ENCODE results near the gene GFOD1.

GFOD1 gene

DNA sequence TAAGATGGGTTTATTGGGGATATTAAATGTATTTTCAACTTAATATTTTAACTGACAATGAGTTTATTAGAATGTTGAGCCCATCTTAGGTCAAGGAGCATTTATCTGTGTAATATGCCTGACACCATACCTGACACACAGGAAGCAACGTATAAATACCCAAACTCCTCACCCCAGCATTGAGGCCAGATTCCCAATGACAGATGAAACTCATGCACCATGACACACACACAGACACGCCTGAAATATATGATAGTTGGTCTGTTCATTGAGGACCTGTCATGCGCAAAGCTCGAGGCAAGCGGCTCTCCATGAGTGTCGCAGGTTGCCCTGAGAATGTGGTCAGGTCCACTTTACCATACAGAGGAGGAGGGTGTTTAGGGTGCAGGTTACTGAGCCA is 64.1 kb downstream of the GFOD1 start:
- no peak for DNase-seq (ENCODE audit: low spot score)

DNA sequence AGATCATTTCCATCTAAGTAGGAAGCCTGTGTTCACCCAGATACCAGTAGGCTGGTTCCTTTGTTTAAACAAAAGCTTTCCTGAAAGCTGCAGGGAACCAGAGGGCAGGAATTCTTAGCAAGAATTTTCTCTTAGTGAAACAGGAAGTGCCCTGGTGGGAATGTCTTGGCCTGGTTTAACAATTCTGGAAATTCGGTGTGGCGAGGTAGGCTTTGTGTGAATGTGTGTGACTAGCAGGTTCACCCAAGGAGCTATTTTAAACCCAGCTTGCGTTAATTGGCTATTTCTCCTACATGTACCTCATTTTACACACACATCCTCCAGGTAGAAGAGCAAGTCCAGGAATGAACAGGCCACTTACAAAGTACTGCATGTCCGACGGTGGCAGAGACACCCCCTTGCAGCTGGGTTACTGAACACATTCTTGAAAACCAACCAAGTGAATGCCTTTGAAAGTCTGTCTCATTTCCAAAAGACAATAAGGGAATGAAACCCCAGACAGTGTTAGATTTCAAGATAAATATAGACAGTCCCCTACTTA is 64.6 kb downstream of the GFOD1 start:
- DNase-seq (ENCODE audit: low spot score), result no peak

DNA sequence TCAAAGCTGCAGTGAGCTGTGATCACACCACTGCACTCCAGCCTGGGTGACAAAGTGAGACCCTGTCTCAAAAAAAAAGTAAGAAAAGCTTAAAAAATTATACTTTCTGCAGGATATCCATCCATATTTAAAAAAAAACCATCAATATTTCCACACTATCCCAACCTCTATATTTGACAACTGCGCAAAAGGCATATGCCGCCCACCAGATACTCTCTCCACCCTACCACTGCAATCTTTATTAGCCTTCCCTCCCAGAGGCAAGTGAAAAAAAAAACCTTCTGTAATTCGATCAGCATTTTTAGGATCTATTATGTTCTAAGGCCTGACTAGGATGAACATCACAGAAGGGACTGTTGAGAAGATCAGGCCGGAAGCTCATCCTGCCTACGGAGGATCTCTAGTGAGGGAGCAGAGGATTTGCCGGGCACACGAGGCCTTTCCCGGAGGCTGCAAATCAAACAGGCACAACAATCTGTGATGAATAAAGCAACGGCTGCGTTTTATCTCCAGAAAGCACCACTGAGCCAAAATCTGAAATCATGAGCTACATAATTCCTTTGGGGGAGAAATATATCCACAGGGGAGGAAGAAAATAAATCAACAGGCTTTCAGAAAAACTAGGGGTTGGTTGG is 65.9 kb downstream of the GFOD1 start:
- peak; percentile 68 for DNase-seq (ENCODE audit: low spot score)

DNA sequence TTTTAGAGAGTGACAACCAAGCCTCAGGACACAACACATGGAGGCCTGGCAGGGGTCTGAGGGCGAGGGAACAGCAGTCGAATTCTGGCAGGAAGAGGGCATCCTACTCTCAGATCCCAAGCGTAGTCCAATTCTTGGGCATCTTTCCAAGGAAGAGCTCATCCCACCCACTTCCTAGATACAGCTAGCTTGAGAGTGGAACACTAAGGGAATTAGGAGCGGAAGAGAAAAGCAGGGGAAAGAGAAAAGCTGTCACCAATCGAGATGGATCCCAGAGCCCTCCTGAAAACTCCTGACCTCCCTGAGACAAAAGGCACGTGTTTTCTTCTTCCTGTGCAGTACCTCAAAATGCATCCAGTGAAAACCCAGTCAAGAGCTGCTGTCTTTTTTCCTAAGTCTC is 67.1 kb downstream of the GFOD1 start:
- peak; percentile 88 for DNase-seq (ENCODE audit: low spot score)

DNA sequence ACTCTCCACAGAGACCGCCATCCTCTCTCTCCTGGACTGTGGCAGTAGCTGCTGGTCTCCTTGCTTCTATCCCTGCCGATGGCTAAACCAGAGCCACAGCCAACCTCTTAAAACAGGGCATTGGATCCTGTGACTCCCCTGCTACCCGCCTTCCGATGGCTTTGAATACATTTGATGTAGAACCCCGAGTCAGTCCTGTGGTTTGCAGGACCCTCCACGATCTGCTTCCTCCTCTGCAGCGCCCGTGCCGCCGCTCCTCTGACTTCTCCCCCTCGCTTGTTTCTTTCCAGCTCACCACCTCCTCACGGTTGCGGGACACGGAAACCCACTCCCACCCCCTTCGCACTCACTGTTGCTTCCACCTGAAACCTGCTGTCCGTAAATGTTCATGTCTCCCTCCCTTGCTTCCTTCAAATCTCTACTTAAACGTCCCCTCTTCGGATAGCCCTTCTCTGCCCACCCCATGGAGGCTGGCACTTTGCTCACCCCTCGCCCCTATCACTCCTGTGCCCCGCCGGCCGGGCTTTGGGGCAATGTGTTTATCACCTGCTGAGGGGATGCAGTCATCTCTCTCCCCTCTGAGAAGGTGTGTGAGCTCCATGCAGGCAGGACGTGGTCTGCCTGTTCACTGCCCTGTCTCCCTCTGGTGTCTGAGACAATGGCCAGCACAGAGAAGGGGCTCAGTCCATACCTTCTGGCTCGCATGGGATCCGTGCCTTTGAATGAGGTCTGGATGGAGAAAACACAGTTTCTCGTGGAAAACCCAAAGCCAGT is 67.8 kb downstream of the GFOD1 start:
- no peak for DNase-seq (ENCODE audit: low spot score)

DNA sequence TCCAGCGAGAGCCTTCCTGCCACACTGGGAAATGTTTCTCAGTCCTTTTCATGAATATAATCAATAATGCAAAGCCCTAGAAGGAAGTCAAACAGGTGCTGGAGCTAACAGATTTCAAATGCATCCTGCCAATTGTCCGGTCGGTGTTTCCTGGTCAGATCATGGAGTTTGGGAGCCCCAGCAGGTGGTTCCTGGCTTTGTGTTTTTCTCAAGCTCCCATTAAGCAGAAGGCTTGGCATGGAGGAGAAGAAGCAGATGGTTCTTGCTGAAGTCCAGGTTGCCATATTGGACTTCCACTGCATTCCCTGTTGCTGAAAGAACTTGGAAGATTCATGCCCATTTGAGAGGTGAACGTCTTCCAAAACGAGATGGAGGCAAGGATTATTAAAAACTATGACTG is 68.6 kb downstream of the GFOD1 start:
- peak; percentile 84 for DNase-seq (ENCODE audit: low spot score)

DNA sequence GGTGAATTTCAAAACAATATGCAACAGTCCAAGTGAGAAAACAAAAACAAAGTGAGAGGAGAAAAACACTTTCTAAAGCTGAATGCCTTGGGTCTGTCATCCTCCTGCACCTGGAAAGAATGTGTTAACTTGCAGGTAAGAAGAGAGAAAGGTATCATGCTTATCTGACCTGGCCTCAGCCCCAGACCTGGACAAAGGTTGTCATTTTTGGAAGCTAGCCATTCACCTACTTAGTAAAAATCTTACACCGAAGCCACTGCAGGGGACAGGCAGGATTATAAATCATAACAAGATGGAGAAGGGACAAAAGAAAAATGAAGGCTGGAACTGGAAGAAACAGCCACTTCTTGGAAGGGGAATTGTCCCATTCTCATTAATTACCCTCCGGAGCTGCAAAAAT is 69.4 kb downstream of the GFOD1 start:
- no peak for DNase-seq (ENCODE audit: low spot score)

DNA sequence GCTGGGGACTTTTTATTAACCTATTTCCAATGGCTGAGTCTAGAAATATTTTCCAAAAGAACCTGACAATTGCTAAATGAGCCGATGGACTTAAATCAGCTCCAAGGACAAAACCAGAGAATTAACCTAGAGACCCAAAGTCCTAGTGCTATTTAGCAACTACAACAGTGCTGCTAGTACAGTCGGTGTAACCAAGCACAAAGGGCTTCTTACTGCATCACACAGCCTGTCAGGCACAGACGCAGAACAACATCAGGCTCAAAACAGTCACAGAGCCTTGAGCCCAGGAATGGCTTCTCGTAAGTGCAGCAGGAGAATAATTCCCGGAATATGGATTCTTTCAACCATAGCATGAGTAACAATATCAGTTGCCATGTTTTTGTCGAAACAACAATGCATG is 70.0 kb downstream of the GFOD1 start:
- DNase-seq (ENCODE audit: low spot score), result no peak

DNA sequence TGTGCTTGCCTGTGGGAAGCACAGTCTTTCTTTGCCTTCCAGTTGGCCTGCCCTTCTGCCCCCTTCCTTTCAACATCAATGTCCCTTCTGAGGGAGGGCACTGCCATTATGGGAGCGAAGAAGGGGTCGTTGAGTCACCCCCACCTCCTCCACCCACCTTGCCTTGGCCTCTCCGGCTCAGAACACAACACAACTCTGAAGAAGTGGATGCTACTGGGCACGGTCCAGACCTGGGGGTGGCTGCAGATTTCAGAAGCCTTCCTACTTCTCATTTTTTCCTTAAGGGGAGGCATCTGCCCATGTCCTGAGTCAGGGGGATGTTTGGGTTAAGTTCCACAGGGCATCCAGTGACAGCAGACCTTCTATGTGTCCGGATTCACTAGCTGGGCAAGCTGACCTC is 72.1 kb downstream of the GFOD1 start:
- DNase-seq (ENCODE audit: low spot score), result no peak

DNA sequence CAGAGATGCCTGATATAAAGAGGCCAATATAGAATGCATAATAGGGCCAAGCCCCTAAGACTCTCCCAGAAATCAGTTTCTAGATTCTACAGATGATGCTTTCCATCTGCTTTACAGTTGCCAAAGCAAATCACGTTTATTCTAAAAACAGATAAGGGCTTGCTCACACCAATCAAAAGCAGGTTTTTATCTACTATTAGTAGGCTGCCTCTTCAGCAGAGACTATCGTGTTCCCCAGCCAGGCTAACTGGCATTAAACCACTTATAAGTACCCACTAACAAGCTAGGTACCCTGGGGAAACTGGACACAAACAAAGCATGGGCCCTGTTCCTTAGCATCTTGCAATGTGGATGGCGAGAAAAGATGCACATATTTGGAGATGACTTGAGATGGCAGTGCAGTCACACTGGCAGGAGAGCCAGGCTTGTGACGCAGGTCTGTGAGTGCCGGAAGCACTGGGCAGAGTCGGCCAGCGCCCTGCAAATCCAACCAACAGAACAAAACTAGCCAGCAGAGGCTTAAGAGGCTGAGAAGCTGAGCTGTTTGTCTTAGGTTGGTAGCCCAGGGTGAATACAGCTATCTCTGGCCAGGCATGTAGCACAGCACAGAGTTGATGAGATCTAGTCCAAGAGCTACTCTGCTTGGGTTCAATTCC is 73.4 kb downstream of the GFOD1 start:
- DNase-seq (ENCODE audit: low spot score), result peak; percentile 89

DNA sequence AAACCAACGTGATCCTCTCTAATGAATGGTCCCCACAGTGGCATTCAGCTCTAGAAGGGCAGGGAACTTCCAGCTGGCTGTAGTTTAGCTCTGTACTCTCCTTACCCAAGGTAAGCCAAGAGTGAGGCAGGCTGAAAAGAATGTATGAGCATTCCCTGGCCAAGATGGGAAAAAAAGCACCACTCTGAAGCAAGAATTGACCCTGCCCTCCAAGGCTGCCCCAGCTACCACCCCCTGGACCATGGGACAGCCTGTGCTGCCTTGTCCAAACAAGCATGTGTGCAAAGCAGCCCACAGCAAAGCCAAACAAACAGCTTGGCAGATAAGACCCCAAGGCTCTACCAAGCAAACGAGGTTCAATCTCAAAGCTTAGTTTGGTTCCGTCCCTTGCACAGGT is 73.9 kb downstream of the GFOD1 start:
- DNase-seq (ENCODE audit: low spot score), result no peak

DNA sequence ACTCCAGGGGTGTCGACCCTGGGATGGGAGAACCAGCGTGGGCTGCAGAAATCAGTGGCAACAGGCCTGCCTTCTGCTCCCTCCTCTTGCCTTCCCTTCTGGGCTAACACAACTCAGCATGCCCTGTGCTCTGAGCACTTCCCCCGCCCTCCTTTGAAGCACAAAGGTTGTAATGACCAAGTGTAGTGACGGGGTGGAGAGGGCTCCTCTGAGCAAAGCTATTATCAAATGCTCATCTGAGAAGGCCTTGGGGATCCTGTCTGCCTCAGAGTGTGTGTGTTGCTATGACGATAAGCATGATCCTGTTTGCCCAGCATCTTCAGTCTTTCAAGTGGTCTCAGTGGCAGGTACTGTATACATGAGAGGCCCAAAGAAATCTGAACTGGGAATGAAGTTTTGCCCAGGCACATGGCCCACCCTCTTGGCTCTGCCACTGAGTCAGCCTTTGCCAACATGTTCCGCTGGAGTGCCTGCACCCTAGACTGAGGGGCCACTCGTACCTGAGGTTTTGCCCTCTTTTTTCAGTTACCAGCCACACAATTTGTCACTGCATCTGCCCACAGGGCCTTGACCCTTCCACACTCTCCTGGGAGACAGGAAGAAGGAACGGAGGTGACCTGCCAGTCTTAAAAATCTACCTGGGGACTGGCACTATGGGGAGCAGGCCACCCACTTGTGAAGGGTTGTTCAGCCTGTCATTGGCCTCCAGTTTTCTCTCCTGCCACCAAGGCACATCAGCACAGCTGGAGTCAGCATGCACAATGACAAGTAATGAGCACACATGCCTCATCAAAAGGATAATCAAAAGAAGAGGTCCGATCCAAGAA is 74.5 kb downstream of the GFOD1 start:
- DNase-seq (ENCODE audit: low spot score), result no peak

DNA sequence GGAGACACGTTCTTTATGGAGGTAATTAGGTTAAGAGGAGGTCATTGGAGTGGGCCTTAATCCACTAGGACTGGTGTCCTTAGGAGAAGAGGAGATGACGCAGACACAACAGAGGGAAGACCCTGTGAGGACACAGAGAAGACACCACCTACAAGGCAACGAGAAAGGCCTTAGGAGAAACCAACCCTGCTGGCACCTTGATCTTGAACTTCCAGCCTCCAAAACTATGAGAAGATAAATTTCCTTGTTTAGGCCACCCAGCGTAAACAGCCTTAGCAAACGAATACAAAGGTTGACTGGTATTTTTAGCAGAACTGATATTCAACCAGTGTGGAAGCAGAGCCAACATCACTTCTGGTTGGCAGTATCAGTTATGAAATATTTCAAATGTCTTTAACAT is 75.2 kb downstream of the GFOD1 start:
- DNase-seq (ENCODE audit: low spot score), result no peak

DNA sequence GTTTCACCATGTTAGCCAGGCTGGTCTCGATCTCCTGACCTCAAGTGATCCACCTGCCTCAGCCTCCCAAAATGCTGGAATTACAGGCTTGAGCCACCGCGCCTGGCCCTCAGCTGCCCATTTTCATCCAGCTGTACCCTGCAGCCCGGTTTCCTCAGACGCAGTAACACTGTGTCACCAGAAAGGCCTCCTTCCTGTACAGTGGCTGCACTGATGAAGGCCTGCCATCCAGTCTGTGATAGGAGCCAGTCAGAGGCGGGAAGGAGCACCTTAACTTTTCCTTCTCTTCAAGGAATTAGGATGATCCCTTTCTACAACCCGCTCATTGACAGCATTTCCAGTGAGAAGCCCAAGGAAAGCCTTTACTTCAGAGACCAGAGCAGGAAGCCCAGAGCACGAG is 75.9 kb downstream of the GFOD1 start:
- DNase-seq (ENCODE audit: low spot score), result no peak

DNA sequence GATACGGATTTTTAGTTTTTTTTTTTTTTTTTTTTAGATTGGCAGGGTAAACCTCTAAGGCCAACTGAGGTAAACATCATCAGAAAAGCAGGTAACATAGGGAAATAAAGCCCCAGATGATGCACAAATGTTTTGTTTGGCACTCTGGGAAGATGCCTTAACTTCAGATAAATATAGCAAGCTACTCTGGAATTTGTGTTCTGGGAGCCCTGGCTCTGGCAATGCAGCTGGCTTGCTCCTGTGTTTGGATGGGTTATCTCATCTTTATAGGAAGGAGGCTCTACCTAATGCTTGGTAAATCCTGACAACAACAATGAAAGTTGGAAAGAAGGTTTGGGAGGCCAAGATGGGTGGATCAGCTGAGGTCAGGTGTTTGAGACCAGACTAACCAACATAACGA is 77.4 kb downstream of the GFOD1 start:
- no peak for DNase-seq (ENCODE audit: low spot score)

DNA sequence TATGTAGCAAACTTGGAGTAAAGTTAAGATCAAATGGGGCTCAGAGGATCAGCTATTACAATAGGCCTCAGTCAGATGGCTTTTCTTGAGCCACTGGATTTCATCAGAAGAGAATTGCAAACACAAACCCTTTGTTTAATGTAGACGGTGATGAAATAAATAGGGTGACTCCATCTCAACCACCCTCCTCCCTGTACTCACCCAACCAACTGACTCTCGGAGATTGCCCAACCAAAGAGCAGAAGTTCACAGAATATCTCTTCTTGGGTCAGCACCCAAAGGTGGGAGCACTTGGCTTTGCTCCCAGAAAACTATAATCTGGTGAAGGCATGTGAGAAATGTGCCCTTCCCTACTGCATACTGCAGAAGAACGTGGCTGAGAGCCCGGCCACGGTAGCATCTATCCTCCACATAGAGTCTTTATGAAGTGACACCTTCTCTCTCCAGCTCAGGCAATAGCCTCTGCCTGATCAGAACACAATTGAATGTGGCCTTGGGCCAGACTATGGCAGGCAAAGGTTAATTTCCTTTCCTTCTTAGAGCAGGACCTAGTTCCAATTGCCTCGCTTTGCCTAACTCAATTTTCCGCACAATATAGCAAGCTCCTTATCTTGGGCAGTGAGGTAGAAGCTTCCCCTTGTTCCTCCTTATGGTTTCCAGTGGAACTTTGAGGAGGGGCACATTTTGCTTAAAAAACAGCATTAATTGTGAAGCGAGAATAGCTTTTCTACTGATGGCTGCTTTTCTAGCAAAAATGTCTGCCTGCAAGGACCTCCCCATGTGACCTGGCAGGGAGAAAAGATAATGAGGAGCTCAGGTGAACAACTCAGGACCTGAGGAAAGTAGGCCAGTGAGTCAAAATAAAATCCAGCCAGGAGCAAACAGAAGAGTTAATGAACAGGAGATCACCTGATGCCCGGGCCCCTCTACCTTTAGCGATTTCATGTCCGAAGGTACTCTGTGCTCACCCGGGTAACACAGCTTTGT is 79.4 kb downstream of the GFOD1 start:
- DNase-seq (ENCODE audit: low spot score), result no peak

DNA sequence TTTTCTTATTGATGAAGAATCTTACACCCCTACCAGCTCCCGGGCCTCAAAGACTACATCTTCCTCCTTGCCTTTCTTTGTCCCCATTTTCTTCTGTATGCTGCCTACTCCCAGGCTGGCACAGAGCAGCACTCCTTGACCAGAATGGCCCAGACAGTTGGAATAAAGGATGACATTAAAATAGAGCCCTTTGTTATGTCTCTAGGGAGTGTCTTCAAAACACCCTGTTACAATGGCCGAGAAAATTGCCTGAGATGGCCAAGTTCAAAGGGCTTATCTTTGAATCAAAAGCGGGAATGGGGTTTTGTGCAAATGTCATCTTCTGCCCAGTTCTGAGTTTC is 80.1 kb downstream of the GFOD1 start:
- no peak for DNase-seq (ENCODE audit: low spot score)

DNA sequence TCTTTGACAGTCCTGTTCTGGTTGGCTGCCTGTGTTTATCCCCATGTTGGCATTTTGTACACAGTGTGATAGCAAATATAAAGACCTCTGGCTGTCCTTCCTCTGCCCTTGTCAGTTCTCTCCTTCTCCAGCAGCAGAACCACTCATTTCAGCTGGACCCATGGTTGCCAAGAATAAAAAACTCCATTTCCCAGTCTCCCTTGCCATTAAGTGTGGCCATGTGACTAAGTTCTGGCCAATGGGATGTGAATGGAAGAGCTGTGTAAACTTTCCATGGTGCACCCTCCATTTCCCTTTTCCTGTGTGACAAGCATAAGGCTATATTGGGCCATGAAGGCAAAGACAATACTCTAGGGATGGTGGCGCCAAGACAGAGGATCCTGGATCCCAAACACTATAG is 80.6 kb downstream of the GFOD1 start:
- no peak for DNase-seq (ENCODE audit: low spot score)

DNA sequence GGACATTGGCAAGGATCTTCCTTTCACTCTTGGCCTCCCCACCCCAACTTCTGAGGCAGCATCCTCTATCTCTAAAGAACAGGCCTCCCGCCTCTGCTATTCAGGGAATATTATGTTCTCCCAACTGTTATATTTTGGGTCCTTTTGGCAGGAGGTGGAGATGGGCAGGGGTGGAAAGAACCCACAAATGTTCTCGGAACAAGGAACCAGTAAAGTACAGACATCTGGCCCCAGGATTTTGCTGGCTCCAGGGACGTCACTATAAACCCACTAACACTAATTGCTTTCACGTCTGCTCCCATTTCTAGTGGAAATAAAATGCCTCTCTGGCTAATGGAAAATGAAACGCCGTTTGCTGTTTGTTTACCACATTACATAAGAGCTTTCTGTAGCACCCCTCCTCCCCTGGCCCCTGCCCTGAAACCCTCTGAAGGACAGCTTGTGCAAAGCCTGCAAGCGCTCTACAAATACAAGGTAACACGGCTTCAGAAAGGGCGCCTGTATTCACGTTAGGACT is 81.4 kb downstream of the GFOD1 start:
- no peak for DNase-seq (ENCODE audit: low spot score)

DNA sequence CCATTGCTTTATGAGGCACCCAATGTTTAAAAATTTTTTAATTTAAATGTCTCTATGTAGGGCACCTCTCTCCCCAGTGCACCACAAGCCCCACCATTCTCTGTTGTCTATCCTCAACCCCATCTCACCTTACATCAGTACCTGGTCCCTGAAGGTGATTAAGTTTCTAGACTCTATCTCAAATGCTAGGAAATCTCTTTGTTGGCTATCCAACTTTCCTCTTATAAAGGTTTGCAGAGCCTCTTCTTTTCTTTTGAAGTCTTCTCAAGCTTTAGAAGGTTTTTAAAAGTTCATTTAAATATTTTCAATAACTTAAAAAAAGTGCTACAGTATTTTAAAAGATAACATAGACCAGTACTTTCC is 82.5 kb downstream of the GFOD1 start:
- DNase-seq (ENCODE audit: low spot score), result no peak
